CD4-positive, alpha-beta T cell (primary cell): ENCODE data around the gene SLC16A12. TPM values are rescaled to one million over a fixed set of nuclear protein-coding genes. Genes with fewer than 3 reads are reported as not detected.

ENCODE experiments used
- ATAC-seq: fragments of 200-7000 bp; cut with Tn5 transposase; one replicate; pipeline ENCODE4 v1.10.0; 2022; ENCODE audit warnings: mild to moderate bottlenecking; ENCODE audit not compliant: poor library complexity
- CTCF ChIA-PET: fragments of 350-600 bp; sonication (Branson Sonifier 250); formaldehyde crosslinking; loops from one replicate; lab custom pipeline; 2021; ENCODE audit warnings: antibody characterized with exemption, inconsistent platforms; lab: Charles Lee
- POLR2A ChIA-PET: fragments of 350-600 bp; sonication (Branson Sonifier 250); formaldehyde crosslinking; loops from one replicate; lab custom pipeline; 2021; ENCODE audit warnings: antibody characterized with exemption, inconsistent platforms; lab: Charles Lee
- DNase-seq, 14 experiments: peaks; one replicate each; pipeline ENCODE4 v3.0.0-alpha.2; 2013 to 2020; ENCODE audit warnings: mixed read lengths in 2 of 14
- H3K27ac ChIP-seq, 2 donors: one replicate each; pipeline versions ENCODE4 v1.5.1 to v1.7.0; 2013; ENCODE audit warnings: low read length in 2 of 2, low read depth in 1 of 2, mild to moderate bottlenecking in 1 of 2
- H3K27me3 ChIP-seq, 2 experiments: 1 replicate in 1 of 2; 2 replicates in 1 of 2; pipeline versions ENCODE4 v1.6.1 to v1.7.0; 2013; ENCODE audit warnings: low read length in 2 of 2, control low read depth in 1 of 2, mild to moderate bottlenecking in 1 of 2, moderate library complexity in 1 of 2; ENCODE audit not compliant: insufficient read depth in 2 of 2, control insufficient read depth in 1 of 2
- H3K36me3 ChIP-seq: one replicate; pipeline ENCODE4 v1.6.1; 2013; ENCODE audit warnings: low read length, control low read depth; ENCODE audit not compliant: insufficient read depth
- H3K4me1 ChIP-seq: one replicate; pipeline ENCODE4 v1.6.1; 2013; ENCODE audit warnings: low read length, control low read depth; ENCODE audit not compliant: insufficient read depth
- H3K4me3 ChIP-seq: one replicate; pipeline ENCODE4 v1.5.1; 2013; ENCODE audit warnings: mild to moderate bottlenecking, low read length, moderate library complexity
- H3K9me3 ChIP-seq, 2 experiments: 1 replicate in 1 of 2; 2 replicates in 1 of 2; pipeline versions ENCODE4 v1.6.1 to v1.7.0; 2013; ENCODE audit warnings: low read length in 2 of 2, mild to moderate bottlenecking in 2 of 2, control low read depth in 1 of 2, moderate library complexity in 1 of 2; ENCODE audit not compliant: control insufficient read depth in 1 of 2, insufficient read depth in 1 of 2
- H3K27ac Mint-ChIP-seq: one replicate; pipeline ENCODE4 v1.8.0; 2020; ENCODE audit warnings: mixed read lengths
- H3K27me3 Mint-ChIP-seq: one replicate; pipeline ENCODE4 v1.8.0; 2021; ENCODE audit warnings: mixed read lengths
- H3K36me3 Mint-ChIP-seq: one replicate; pipeline ENCODE4 v1.8.0; 2021; ENCODE audit warnings: low read depth, mixed read lengths
- H3K4me1 Mint-ChIP-seq: one replicate; pipeline ENCODE4 v1.8.0; 2021; ENCODE audit warnings: low read depth, mixed read lengths
- H3K4me3 Mint-ChIP-seq: one replicate; pipeline ENCODE4 v1.8.0; 2020; ENCODE audit warnings: mild to moderate bottlenecking, mixed read lengths
- H3K9me3 Mint-ChIP-seq: one replicate; pipeline ENCODE4 v1.8.0; 2020; ENCODE audit warnings: mixed read lengths
- CTCF ChIP-seq: fragments of 200-600 bp; IDR thresholded peaks from one replicate; pipeline ENCODE4 v1.8.0; 2022; ENCODE audit warnings: antibody characterized with exemption, mild to moderate bottlenecking
- intact Hi-C, 2 experiments: fragments of 100-400 bp; cut with DNase I in 1 of 2; cut with micrococcal nuclease in 1 of 2; formaldehyde crosslinking; loops; one replicate each; pipeline versions ENCODE4 v1.15.1 to v1.9.0; 2023 to 2025; cut with DNase I, micrococcal nuclease
- total RNA-seq, 174 experiments: library from RNA in 2 of 174; stranded (reverse) in 2 of 174; gene quantifications; one replicate each; pipeline ENCODE4 v1.2.3 and lab custom pipeline; 2021 to 2026

Gene SLC16A12
- total RNA-seq, 2 experiments from 2014 or later, result not detected

- ChIA-PET POLR2A (no interaction called here), CTCF (no interaction called here)
- no peak overlapping the region for H3K4me3 ChIP-seq
- intact Hi-C loops, result no loop called here
- no peak overlapping the region for H3K27ac Mint-ChIP-seq
- H3K27me3 ChIP-seq, result no peaks in the 10 kb centered on the region
- peaks cover 0 to 6% of the 10 kb centered on the region in 2 experiments for H3K9me3 ChIP-seq
- no peak overlapping the region for H3K4me3 Mint-ChIP-seq
- no peaks in the 10 kb centered on the region for H3K36me3 Mint-ChIP-seq
- H3K9me3 Mint-ChIP-seq, result peaks cover 3% of the 10 kb centered on the region
- H3K27ac ChIP-seq, result no peak overlapping the region
- no peak for TF ChIP-seq CTCF
- no peaks in the 10 kb centered on the region for H3K4me1 Mint-ChIP-seq
- no peak for DNase-seq
- H3K27me3 Mint-ChIP-seq, result peaks cover 11% of the 10 kb centered on the region
- H3K36me3 ChIP-seq, result no peaks in the 10 kb centered on the region
- no peaks in the 10 kb centered on the region for H3K4me1 ChIP-seq
- no peak for ATAC-seq
Observed at GRCh38 chr10:89442289-89442688, 93.1 kb downstream of the SLC16A12 start.

DNA sequence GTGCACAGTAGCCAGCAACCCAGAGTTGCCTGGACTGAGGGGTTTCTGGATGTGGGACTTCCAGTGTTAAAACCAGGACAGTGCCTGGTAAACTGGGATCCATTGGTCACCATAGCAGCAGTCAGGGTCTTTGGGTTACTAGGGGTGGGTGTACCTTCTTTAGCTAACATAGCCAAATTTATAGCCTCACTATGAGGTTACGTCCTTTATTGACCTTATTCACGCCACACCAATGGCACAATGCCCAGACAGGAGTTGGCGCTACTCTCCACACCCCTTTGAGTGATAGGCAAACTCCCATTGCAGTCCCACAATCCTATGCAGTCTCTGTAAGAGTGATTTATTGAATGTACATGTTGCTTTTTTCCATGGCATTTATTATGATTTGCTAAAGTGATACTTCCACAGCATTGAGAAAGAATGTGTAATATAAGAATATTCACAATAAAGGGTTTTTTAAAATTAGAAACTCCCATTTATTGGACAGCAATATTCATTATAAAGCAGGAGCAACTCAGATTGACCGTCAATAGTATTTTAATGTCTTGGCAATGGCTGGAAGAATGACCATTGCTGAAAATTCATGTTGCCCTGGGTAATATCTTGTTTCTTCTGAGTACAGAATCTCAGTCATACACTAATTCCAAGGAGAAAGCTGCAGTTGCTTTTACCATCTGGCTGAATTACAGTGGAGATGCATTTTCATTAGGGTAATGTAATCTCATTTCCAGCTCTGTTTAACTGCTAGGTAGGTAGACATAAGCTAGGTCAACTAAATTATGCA is 95.0 kb downstream of the SLC16A12 start:
- ChIA-PET POLR2A (no interaction called here), CTCF (interaction anchor here (0.7 kb wide), 1 partner anchor 71 kb away, joined by 3 read pairs; no protein-coding TSS in a partner anchor)
- no peak for ATAC-seq
- Histone ChIP-seq H3K27me3 (peaks cover 0 to 5% of the 10 kb centered on the region in 2 experiments), H3K36me3 (no peaks in the 10 kb centered on the region), H3K4me3 (no peak overlapping the region), H3K4me1 (no peaks in the 10 kb centered on the region), H3K27ac (no peak overlapping the region), H3K9me3 (peaks cover 0 to 6% of the 10 kb centered on the region in 2 experiments)
- Mint-ChIP-seq H3K27ac (no peak overlapping the region), H3K9me3 (no peaks in the 10 kb centered on the region), H3K4me1 (no peaks in the 10 kb centered on the region), H3K27me3 (peaks cover 15% of the 10 kb centered on the region), H3K36me3 (no peaks in the 10 kb centered on the region), H3K4me3 (no peak overlapping the region)
- no peak for TF ChIP-seq CTCF
- no peak for DNase-seq
- intact Hi-C loops, result no loop called here

- Mint-ChIP-seq H3K27me3 (peaks cover 25% of the 10 kb centered on the region), H3K9me3 (no peaks in the 10 kb centered on the region), H3K36me3 (no peaks in the 10 kb centered on the region), H3K27ac (no peak overlapping the region), H3K4me3 (no peak overlapping the region), H3K4me1 (no peaks in the 10 kb centered on the region)
- ChIA-PET POLR2A (no interaction called here), CTCF (no interaction called here)
- no peak for TF ChIP-seq CTCF
- no peak overlapping the region for H3K4me3 ChIP-seq
- ATAC-seq, result no peak
- intact Hi-C loops, result no loop called here
- H3K4me1 ChIP-seq, result no peaks in the 10 kb centered on the region
- peaks cover 0 to 5% of the 10 kb centered on the region in 2 experiments for H3K27me3 ChIP-seq
- H3K9me3 ChIP-seq, result no peaks in the 10 kb centered on the region
- no peak overlapping the region for H3K27ac ChIP-seq
- DNase-seq, result no peak
- H3K36me3 ChIP-seq, result no peaks in the 10 kb centered on the region
Observed at GRCh38 chr10:89438525-89438924, 96.9 kb downstream of the SLC16A12 start.
